Measurements from ENCODE around the gene H2AZ1.
"Not testable (repeated sequence)": the region's sequence is repeated elsewhere in the genome, so short reads cannot be mapped to it uniquely, and the experiment has no call there.

Gene H2AZ1

GRCh38 chr4:99949999-99950912, at the start of gene H2AZ1:
H2AZ1 (minus strand) TSS chr4:99950275; CDS start chr4:99950170, 105 bp downstream.
- peak; percentile 97 for DNase-seq (ENCODE audit: low read depth in 2 of 2)

GRCh38 chr4:99998062-99998867, 48.2 kb upstream of the H2AZ1 start:
- DNase-seq (ENCODE audit: low read depth in 2 of 2) = no peak

GRCh38 chr4:99991741-99992140, 41.7 kb upstream of the H2AZ1 start:
- DNase-seq (ENCODE audit: low read depth in 2 of 2) = no peak

- DNase-seq (ENCODE audit: low read depth in 2 of 2) = no peak
Observed at GRCh38 chr4:99987681-99988080, 37.6 kb upstream of the H2AZ1 start.

- DNase-seq (ENCODE audit: low read depth in 2 of 2) = no peak
Observed at GRCh38 chr4:99986792-99987191, 36.7 kb upstream of the H2AZ1 start.

GRCh38 chr4:99983289-99983943, 33.3 kb upstream of the H2AZ1 start:
- no peak for DNase-seq (ENCODE audit: low read depth in 2 of 2)

GRCh38 chr4:99979872-99980271, 29.8 kb upstream of the H2AZ1 start:
- DNase-seq (ENCODE audit: low read depth in 2 of 2) = no peak

GRCh38 chr4:99971453-99972111, 21.5 kb upstream of the H2AZ1 start:
- no peak for DNase-seq (ENCODE audit: low read depth in 2 of 2)

GRCh38 chr4:99968330-99968729, 18.3 kb upstream of the H2AZ1 start:
- DNase-seq (ENCODE audit: low read depth in 2 of 2) = no peak

- DNase-seq (ENCODE audit: low read depth in 2 of 2) = no peak
Observed at GRCh38 chr4:99966692-99967091, 16.6 kb upstream of the H2AZ1 start.

- no peak for DNase-seq (ENCODE audit: low read depth in 2 of 2)
Observed at GRCh38 chr4:99965674-99966350, 15.7 kb upstream of the H2AZ1 start.

GRCh38 chr4:99965173-99965572, 15.1 kb upstream of the H2AZ1 start:
- DNase-seq (ENCODE audit: low read depth in 2 of 2) = no peak

- DNase-seq (ENCODE audit: low read depth in 2 of 2) = no peak
Observed at GRCh38 chr4:99961711-99962110, 11.6 kb upstream of the H2AZ1 start.

GRCh38 chr4:99960648-99961047, 10.6 kb upstream of the H2AZ1 start:
- DNase-seq (ENCODE audit: low read depth in 2 of 2) = no peak

GRCh38 chr4:99958207-99958606, 8.1 kb upstream of the H2AZ1 start:
- not testable (repeated sequence) for DNase-seq (ENCODE audit: low read depth in 2 of 2)

GRCh38 chr4:99950913-99951254, 809 bp upstream of the H2AZ1 start:
- no peak for DNase-seq (ENCODE audit: low read depth in 2 of 2)

GRCh38 chr4:99949034-99949998, 759 bp downstream of the H2AZ1 start:
- DNase-seq (ENCODE audit: low read depth in 2 of 2) = peak; percentile 82 to 92

- DNase-seq (ENCODE audit: low read depth in 2 of 2) = no peak
Observed at GRCh38 chr4:99947608-99948007, 2.5 kb downstream of the H2AZ1 start.

GRCh38 chr4:99947190-99947578, 2.9 kb downstream of the H2AZ1 start:
- DNase-seq (ENCODE audit: low read depth in 2 of 2) = no peak
